COR-L47 (cell line): Measurements from ENCODE around the gene RBFOX2.
A peak's percentile ranks its signal among the peaks of the same experiment; 100 is the strongest.

Experiments
- DNase-seq: peaks from one replicate; lab custom pipeline; 2025; lab: John Stamatoyannopoulos, UW

Gene RBFOX2

GRCh38 chr22:35972559-35972958 lies 56.1 kb downstream of the RBFOX2 start:
- no peak for DNase-seq

GRCh38 chr22:35971456-35972119 lies 57.0 kb downstream of the RBFOX2 start:
- no peak for DNase-seq

GRCh38 chr22:35970616-35971455 lies 57.8 kb downstream of the RBFOX2 start:
- no peak for DNase-seq

GRCh38 chr22:35967046-35967397 lies 61.6 kb downstream of the RBFOX2 start:
- no peak for DNase-seq

GRCh38 chr22:35966314-35967045 lies 62.1 kb downstream of the RBFOX2 start:
- no peak for DNase-seq

GRCh38 chr22:35963237-35963810 lies 65.3 kb downstream of the RBFOX2 start:
- DNase-seq, result no peak

- DNase-seq, result peak; percentile 63
These were observed 66.9 kb downstream of the RBFOX2 start for GRCh38 chr22:35961480-35962295.

- no peak for DNase-seq
These were observed 67.8 kb downstream of the RBFOX2 start for GRCh38 chr22:35960854-35961253.

GRCh38 chr22:35959121-35959800 lies 69.4 kb downstream of the RBFOX2 start:
- DNase-seq, result peak; percentile 67

- DNase-seq, result no peak
These were observed 70.3 kb downstream of the RBFOX2 start for GRCh38 chr22:35958334-35958733.

GRCh38 chr22:35957589-35957988 lies 71.0 kb downstream of the RBFOX2 start:
- DNase-seq, result no peak

GRCh38 chr22:35956850-35957249 lies 71.8 kb downstream of the RBFOX2 start:
- DNase-seq, result no peak

- DNase-seq, result no peak
These were observed 73.1 kb downstream of the RBFOX2 start for GRCh38 chr22:35955546-35955945.

GRCh38 chr22:35952576-35952975 lies 76.0 kb downstream of the RBFOX2 start:
- DNase-seq, result no peak

- DNase-seq, result no peak
These were observed 78.4 kb downstream of the RBFOX2 start for GRCh38 chr22:35950262-35950661.

- no peak for DNase-seq
These were observed 79.4 kb downstream of the RBFOX2 start for GRCh38 chr22:35949243-35949642.

GRCh38 chr22:35947794-35948425 lies 80.7 kb downstream of the RBFOX2 start:
- no peak for DNase-seq

GRCh38 chr22:35944458-35944857 lies 84.2 kb downstream of the RBFOX2 start:
- no peak for DNase-seq

- DNase-seq, result no peak
These were observed 88.5 kb downstream of the RBFOX2 start for GRCh38 chr22:35940166-35940565.

- no peak for DNase-seq
These were observed 90.4 kb downstream of the RBFOX2 start for GRCh38 chr22:35938226-35938625.

- peak; percentile 25 for DNase-seq
These were observed 97.7 kb downstream of the RBFOX2 start for GRCh38 chr22:35930933-35931332.
